Measurements from ENCODE around the gene SLAMF9.
"Not testable (repeated sequence)": the region's sequence is repeated elsewhere in the genome, so short reads cannot be mapped to it uniquely, and the experiment has no call there.

SLAMF9 gene

GRCh38 chr1:159914252-159915018 lies 39.6 kb downstream of the SLAMF9 start:
- TF ChIP-seq, protein P1, sequence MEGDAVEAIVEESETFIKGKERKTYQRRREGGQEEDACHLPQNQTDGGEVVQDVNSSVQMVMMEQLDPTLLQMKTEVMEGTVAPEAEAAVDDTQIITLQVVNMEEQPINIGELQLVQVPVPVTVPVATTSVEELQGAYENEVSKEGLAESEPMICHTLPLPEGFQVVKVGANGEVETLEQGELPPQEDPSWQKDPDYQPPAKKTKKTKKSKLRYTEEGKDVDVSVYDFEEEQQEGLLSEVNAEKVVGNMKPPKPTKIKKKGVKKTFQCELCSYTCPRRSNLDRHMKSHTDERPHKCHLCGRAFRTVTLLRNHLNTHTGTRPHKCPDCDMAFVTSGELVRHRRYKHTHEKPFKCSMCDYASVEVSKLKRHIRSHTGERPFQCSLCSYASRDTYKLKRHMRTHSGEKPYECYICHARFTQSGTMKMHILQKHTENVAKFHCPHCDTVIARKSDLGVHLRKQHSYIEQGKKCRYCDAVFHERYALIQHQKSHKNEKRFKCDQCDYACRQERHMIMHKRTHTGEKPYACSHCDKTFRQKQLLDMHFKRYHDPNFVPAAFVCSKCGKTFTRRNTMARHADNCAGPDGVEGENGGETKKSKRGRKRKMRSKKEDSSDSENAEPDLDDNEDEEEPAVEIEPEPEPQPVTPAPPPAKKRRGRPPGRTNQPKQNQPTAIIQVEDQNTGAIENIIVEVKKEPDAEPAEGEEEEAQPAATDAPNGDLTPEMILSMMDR (IDR thresholded peaks at IDR 0.05; ENCODE audit: extremely low read depth, missing control alignments): no peak
- no peak for DNase-seq (ENCODE audit: low spot score)

DNA sequence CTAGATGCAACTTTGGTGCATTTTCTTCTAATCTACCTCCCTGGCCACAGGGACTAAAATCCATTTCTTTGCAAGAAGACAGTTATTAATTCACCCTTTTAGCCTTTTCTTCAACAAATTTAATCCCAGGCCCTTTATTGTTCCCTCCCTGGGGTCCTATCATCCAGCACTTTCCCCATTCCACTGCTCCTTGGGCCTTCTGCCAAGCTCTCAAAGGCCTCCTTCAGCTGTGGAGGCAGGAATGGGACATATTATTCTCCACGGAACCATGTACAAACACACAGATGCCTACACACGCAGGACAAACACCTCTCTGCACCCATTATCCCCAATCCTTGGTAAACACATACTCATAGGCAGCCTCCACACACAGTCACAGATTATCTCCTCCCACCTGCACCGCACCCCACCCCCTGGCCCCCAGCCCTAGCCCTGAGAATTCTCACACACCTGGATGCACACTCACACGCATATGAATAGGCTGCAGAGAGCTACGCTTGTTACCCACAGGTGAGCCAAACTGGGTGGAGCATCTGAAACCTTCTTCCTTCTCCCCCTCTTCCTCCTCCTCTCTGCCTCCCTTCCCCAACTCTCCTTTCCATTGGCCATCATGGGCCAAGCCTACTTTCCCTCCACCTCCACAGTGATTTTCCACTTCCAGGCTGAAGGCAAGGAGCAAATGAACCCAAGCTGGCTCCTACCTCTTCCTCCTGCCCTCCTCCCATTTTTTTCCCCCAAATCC lies 40.4 kb downstream of the SLAMF9 start:
- TF ChIP-seq, protein P1 (IDR thresholded peaks at IDR 0.05; ENCODE audit: extremely low read depth, missing control alignments): no peak

DNA sequence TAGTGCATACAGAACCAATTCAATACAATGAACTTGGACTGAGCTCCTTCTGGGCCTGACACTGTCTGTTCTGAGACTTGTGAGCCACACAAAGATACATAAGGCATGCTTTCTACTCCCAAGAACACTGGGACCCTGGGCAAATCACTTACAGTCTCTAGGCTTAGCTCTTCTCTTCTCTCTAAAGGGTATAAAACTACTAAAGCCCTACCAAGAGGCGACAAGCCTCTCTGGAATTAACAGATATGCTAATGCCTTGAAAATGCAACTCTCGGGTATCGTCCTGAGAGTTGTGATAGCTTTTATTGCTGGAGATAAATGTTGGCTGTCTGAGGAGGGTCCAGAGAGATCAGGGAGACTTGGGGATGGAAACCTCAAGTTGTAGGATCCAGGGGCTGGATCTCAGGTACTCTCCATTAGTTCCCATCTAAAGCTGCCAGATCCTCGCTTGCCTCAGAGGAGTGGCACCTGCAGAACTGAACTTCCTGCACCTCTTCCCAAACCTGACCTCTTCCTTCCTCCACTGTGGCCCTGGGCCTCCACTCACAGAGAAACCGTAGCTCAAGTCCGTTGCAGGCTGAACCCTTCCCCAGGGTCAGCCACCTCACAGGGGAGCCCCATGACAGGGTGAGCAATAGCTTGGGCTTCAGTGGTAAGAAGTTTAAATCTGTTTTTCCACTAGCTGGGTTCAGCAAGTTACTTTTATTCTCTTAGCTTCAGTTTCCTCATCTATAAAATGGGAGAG lies 42.5 kb downstream of the SLAMF9 start:
- TF ChIP-seq, protein P1 (IDR thresholded peaks at IDR 0.05; ENCODE audit: extremely low read depth, missing control alignments): no peak
- DNase-seq (ENCODE audit: low spot score): no peak

More for the DNA sequence above, 40.4 kb downstream of the SLAMF9 start:
- no peak for DNase-seq (ENCODE audit: low spot score)

DNA sequence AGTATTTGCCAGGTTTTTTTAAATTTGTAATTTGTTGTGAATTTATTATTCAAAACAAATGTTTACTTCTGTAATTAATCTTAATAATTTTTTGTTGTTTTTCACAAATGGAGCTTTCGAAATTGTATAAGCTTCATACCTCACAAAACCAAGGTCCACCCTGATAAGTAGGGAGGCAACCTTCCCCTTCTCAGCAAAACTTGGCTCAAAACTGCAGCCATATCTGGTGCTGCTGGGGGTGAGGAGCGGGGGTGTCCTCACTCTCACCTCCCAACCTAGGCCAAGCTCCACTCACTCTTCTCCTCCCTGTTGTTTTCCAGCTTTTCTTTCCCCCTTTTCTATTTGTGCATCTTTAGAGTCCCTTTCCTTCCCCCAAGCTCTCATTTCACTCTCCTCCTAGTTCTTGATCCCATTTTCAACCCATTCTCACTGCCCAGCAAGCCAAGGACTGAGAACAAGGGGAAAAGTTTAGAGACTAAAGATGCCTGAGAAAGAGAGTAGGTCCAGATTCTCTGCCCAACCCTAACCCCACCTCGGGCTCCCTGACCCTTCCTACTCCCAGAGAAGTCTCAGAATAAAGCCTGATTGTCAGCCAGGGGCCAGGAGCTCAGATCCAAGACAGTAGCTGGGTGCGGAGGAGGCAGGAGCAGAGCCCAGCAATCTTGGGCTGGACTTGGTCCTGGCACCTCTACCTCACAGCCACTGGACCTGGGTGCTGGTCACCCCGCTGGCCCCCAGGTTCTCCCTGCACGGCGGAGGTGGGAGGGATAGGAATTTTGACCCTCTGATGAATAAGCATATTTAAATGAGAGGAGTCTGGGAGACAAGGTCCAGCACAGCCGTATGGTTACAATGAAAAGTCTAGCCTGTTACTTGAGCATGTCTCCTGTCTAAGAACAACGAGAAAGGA lies 45.8 kb downstream of the SLAMF9 start:
- TF ChIP-seq, protein P1 (IDR thresholded peaks at IDR 0.05; ENCODE audit: extremely low read depth, missing control alignments): no peak
- no peak for DNase-seq (ENCODE audit: low spot score)

GRCh38 chr1:159906960-159907359 lies 47.1 kb downstream of the SLAMF9 start:
- TF ChIP-seq, protein P1 (IDR thresholded peaks at IDR 0.05; ENCODE audit: extremely low read depth, missing control alignments): no peak
- DNase-seq (ENCODE audit: low spot score): no peak

- not testable (repeated sequence) for DNase-seq (ENCODE audit: low spot score)
Measured at GRCh38 chr1:159904036-159904435, 50.0 kb downstream of the SLAMF9 start.

DNA sequence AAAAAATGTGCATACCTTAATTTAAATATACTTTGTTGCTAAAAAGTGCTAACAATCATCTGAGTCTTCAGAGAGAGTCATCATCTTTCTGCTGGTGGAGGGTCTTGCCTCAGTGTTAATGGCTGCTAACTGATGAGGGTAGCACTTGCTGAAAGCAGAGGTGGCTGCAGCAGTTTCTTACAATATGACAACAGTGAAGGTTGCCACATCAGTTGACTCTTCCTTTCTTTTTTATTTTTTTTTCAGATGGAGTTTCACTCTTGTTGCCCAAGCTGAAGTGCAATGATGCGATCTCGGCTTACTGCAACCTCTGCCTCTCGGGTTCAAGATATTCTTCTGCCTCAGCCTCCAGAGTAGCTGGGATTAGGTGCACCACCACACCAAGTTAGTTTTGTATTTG lies 51.5 kb downstream of the SLAMF9 start:
- TF ChIP-seq, protein P1 (IDR thresholded peaks at IDR 0.05; ENCODE audit: extremely low read depth, missing control alignments): no peak
- no peak for DNase-seq (ENCODE audit: low spot score)
